Measurements from ENCODE around the gene CCDC127. TPM values are rescaled to one million over a fixed set of nuclear protein-coding genes. Genes with fewer than 3 reads are reported as not detected.
"Not testable (repeated sequence)": the region's sequence is repeated elsewhere in the genome, so short reads cannot be mapped to it uniquely, and the experiment has no call there.

The CCDC127 gene, protein sequence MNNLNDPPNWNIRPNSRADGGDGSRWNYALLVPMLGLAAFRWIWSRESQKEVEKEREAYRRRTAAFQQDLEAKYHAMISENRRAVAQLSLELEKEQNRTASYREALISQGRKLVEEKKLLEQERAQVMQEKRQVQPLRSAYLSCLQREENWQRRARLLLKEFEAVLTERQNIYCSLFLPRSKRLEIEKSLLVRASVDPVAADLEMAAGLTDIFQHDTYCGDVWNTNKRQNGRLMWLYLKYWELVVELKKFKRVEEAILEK
- total RNA-seq (2014; rRNA removed; shearing (Covaris generic)): 3.7 and 5.9 TPM in 2 replicates

- peak; percentile 99 for DNase-seq (ENCODE audit: low spot score)
Observed at GRCh38 chr5:217494-218456, at the start of gene CCDC127, which contains the start of gene SDHA. CCDC127 (minus strand) TSS chr5:218153; CDS start chr5:216849, 1,304 bp downstream. SDHA (plus strand) TSS chr5:218320; CDS start chr5:218356, 36 bp downstream.

- DNase-seq (ENCODE audit: low spot score): no peak
Observed at GRCh38 chr5:267716-268115, 49.8 kb upstream of the CCDC127 start.

- not testable (repeated sequence) for DNase-seq (ENCODE audit: low spot score)
Observed at GRCh38 chr5:266311-267026, 48.5 kb upstream of the CCDC127 start.

GRCh38 chr5:264338-264737, 46.4 kb upstream of the CCDC127 start:
- no peak for DNase-seq (ENCODE audit: low spot score)

DNA sequence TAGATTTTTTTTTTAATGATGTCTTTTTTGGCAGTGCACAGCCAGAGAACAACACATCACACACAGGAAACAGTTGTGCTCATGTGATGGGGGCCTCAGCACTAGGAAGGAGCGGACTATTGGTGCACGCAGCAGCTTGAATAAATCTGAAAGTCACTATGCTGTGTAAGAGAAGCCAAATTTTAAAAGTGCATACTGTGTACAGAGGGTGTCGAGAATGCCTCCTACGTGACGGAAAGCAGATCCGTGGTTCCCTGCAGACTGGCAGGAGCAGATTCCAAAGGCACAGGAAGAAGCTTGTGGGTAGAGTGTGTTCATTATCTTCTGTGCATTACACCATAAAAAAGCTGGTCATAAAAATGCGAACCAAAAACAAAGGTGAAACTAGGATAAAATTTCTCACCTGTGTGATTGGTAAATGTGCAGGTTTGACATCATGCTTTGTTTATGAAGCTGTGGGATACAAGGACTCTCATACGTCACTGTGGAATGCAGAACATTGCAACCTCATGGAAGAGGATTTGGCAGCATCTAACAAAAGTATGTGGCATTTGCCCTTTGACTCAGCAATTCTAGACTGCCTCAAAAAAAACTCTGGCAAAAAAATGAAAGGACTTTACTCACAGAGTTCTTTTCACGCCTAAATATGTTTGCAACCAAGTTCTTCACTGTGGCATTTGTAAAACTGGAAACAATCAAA, 45.5 kb upstream of the CCDC127 start:
- DNase-seq (ENCODE audit: low spot score): not testable (repeated sequence)

- DNase-seq (ENCODE audit: low spot score): no peak
Observed at GRCh38 chr5:257148-257547, 39.2 kb upstream of the CCDC127 start.

DNA sequence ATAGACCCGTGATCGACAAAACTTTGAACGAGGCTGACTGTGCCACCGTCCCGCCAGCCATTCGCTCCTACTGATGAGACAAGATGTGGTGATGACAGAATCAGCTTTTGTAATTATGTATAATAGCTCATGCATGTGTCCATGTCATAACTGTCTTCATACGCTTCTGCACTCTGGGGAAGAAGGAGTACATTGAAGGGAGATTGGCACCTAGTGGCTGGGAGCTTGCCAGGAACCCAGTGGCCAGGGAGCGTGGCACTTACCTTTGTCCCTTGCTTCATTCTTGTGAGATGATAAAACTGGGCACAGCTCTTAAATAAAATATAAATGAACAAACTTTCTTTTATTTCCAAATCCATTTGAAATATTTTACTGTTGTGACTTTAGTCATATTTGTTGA, 38.4 kb upstream of the CCDC127 start:
- not testable (repeated sequence) for DNase-seq (ENCODE audit: low spot score)

DNA sequence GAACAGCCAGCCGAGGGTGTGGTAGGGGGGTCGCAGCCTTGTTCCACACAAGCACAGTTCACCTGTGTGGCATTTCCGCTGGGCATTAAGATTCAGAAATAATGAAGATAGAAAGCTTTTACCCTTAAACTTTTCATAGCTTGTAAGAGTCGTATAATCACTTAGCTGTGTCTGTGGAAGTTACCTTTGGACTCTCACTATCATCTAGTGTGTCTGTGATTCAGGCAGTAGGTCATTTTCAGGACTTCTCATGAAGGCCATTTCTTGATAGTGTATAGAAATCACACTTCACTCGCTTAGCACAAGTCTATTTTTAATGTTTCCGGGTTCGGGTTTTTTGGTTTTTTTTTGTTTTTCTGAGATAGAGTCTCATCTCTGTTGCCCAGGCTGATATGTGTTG, 37.2 kb upstream of the CCDC127 start:
- DNase-seq (ENCODE audit: low spot score): not testable (repeated sequence)

- DNase-seq (ENCODE audit: low spot score): not testable (repeated sequence)
Observed at GRCh38 chr5:254322-254721, 36.4 kb upstream of the CCDC127 start.

DNA sequence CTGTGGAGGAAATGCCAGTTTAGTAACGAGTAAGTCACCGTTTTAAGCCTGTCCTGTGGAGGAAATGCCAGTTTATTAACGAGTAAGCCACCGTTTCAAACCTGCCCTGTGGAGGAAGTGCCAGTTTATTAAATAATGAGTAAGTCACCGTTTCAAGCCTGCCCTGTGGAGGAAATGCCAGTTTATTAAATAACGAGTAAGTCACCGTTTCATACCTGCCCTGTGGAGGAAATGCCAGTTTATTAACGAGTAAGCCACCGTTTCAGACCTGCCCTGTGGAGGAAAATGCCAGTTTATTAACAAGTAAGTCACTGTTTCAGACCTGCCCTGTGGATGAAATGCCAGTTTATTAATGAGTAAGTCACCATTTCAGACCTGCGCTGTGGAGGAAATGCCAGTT, 34.6 kb upstream of the CCDC127 start:
- peak; percentile 91 for DNase-seq (ENCODE audit: low spot score)

- DNase-seq (ENCODE audit: low spot score): peak; percentile 76
Observed at GRCh38 chr5:251975-252374, 34.0 kb upstream of the CCDC127 start.

- DNase-seq (ENCODE audit: low spot score): peak; percentile 49
Observed at GRCh38 chr5:251538-251937, 33.6 kb upstream of the CCDC127 start.

DNA sequence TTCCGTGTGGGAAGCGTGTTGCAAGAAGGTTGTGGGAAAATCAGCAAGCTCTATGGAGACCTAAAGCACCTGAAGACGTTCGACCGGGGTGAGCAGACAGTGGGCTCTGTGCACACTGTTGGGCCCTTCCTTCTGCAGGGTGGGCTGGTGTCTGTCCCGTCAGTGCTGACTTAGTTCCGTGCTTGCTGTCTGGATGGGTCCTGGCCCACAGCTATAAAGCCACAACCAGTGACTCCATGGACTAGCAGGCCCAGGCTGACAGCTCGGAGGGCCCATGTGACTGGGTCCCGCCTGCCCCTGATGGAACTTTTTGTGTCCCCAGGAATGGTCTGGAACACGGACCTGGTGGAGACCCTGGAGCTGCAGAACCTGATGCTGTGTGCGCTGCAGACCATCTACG, 33.1 kb upstream of the CCDC127 start:
- DNase-seq (ENCODE audit: low spot score): not testable (repeated sequence)

GRCh38 chr5:250396-250795, 32.4 kb upstream of the CCDC127 start:
- not testable (repeated sequence) for DNase-seq (ENCODE audit: low spot score)

DNA sequence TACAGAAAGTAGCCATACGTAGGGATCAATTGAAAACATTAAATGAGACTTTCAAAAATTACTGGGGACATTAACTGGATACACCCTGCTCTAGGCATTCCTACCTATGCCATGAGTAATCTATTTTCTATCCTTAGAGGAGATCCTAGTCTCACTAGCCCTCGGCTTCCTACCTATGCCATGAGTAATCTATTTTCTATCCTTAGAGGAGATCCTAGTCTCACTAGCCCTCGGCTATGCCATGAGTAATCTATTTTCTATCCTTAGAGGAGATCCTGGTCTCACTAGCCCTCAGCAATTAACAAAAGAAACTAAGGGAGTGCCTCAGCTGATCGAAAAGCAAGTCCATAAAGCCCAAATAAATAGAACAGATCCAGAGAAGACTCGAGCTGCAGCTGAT, 27.8 kb upstream of the CCDC127 start:
- not testable (repeated sequence) for DNase-seq (ENCODE audit: low spot score)

DNA sequence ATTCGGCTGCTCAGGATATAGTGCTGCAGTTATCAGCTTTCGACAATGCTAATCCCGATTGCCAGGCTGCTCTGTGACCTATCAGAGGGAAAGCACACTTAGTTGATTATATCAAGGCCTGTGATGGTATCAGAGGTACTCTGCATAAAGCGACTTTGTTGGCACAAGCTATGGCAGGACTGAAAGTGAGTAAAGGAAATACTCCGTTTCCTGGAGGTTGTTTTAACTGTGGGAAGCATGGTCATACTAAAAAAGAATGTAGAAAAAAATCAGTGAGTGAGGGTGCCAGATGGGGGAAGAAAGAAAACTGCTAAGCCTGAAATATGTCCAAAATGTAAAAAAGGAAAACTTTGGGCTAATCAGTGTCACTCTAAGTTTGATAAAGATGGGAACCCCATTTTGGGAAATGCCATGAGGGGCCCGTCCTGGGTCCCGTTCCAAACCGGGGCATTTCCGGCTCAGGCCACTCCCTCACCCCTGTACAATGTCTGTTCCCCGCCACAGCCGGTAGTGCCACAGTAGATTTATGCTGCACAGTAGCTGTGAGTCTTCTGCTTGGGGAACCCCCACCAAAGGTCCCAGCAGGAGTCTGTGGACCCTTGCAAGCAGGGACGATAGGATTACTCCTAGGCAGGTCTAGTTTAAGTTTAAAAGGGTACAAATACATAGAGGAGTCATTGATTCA, 25.9 kb upstream of the CCDC127 start:
- DNase-seq (ENCODE audit: low spot score): not testable (repeated sequence)

GRCh38 chr5:241045-241669, 23.2 kb upstream of the CCDC127 start:
- not testable (repeated sequence) for DNase-seq (ENCODE audit: low spot score)

GRCh38 chr5:240550-240949, 22.6 kb upstream of the CCDC127 start:
- DNase-seq (ENCODE audit: low spot score): not testable (repeated sequence)

GRCh38 chr5:237931-238330, 20.0 kb upstream of the CCDC127 start:
- not testable (repeated sequence) for DNase-seq (ENCODE audit: low spot score)

DNA sequence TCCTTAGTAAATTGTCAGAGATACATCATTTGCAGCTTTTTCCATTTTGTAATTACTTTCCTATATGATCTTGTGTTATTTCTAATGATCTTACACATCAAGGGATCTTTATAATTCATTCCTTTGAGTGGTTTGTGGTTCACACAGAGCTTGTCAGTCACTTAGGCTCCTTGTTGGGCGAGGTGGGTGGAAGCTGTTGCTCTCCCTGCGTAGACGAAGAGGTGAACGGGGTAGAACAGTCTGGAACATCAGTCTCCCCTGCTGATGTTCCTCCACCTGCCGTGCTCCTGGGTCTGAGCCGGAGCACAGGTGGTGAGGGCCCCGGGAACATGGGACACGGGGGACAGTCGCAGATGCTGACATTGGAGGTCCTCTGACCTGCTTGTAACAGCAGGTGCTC, 17.6 kb upstream of the CCDC127 start:
- not testable (repeated sequence) for DNase-seq (ENCODE audit: low spot score)

Measured in HT-29 (cell line).